H9 (cell line): ENCODE results near the gene ZRANB3. TPM values are rescaled to one million over a fixed set of nuclear protein-coding genes. Genes with fewer than 3 reads are reported as not detected.

Experiments
- DNase-seq: peaks from one replicate; pipeline ENCODE4 v3.0.0-alpha.2; 2017
- H2AFZ ChIP-seq: one replicate; pipeline ENCODE4 v1.6.1; 2013; ENCODE audit warnings: mild to moderate bottlenecking, low read length, control low read depth, moderate library complexity
- H2AK5ac ChIP-seq: 2 replicates; pipeline ENCODE4 v1.6.1; 2013; ENCODE audit warnings: low read length, control low read depth, mixed read lengths; ENCODE audit not compliant: insufficient read length
- H2BK120ac ChIP-seq: one replicate; pipeline ENCODE4 v1.6.1; 2013; ENCODE audit warnings: low read depth, mild to moderate bottlenecking, low read length, control low read depth, inconsistent platforms; ENCODE audit not compliant: poor library complexity, severe bottlenecking
- H2BK12ac ChIP-seq: 2 replicates; pipeline ENCODE4 v1.6.1; 2013; ENCODE audit warnings: low read length, control low read depth, mixed read lengths, low read depth; ENCODE audit not compliant: insufficient read length
- H2BK15ac ChIP-seq: 2 replicates; pipeline ENCODE4 v1.6.1; 2013; ENCODE audit warnings: low read depth, low read length, control low read depth
- H2BK20ac ChIP-seq: one replicate; pipeline ENCODE4 v1.6.1; 2013; ENCODE audit warnings: low read depth, mild to moderate bottlenecking, low read length, control low read depth, inconsistent platforms; ENCODE audit not compliant: poor library complexity, severe bottlenecking
- H2BK5ac ChIP-seq: 2 replicates; pipeline ENCODE4 v1.6.1; 2013; ENCODE audit warnings: low read length, control low read depth, mixed read lengths; ENCODE audit not compliant: insufficient read length
- H3K14ac ChIP-seq: 2 replicates; pipeline ENCODE4 v1.6.1; 2013; ENCODE audit warnings: low read length, control low read depth; ENCODE audit not compliant: insufficient read depth
- H3K18ac ChIP-seq: 2 replicates; pipeline ENCODE4 v1.6.1; 2013; ENCODE audit warnings: low read depth, mild to moderate bottlenecking, mixed read lengths, low read length, control low read depth; ENCODE audit not compliant: insufficient read length
- H3K23ac ChIP-seq: 2 replicates; pipeline ENCODE4 v1.6.1; 2013; ENCODE audit warnings: low read length, control low read depth, mixed read lengths, low read depth; ENCODE audit not compliant: insufficient read length
- H3K23me2 ChIP-seq: 2 replicates; pipeline ENCODE4 v1.6.1; 2013; ENCODE audit warnings: low read depth, mild to moderate bottlenecking, mixed read lengths, low read length, control low read depth; ENCODE audit not compliant: insufficient read length, poor library complexity, severe bottlenecking
- H3K27ac ChIP-seq: 2 replicates; pipeline ENCODE4 v1.5.1; 2013; ENCODE audit warnings: low read length, control low read depth, mixed read lengths, low read depth; ENCODE audit not compliant: insufficient read length
- H3K27me3 ChIP-seq: 2 replicates; pipeline ENCODE4 v1.6.1; 2013; ENCODE audit warnings: low read length, control low read depth, inconsistent platforms; ENCODE audit not compliant: insufficient read depth
- H3K4ac ChIP-seq: 2 replicates; pipeline ENCODE4 v1.6.1; 2013; ENCODE audit warnings: low read depth, mild to moderate bottlenecking, control low read depth, inconsistent platforms, low read length, moderate library complexity
- H3K4me1 ChIP-seq: 2 replicates; pipeline ENCODE4 v1.6.1; 2013; ENCODE audit warnings: low read length, control low read depth, inconsistent platforms; ENCODE audit not compliant: insufficient read depth
- H3K4me2 ChIP-seq: 2 replicates; pipeline ENCODE4 v1.6.1; 2013; ENCODE audit warnings: low read length, control low read depth, mixed read lengths; ENCODE audit not compliant: insufficient read length, insufficient read depth
- H3K56ac ChIP-seq: 2 replicates; pipeline ENCODE4 v1.6.1; 2013; ENCODE audit warnings: low read depth, mild to moderate bottlenecking, mixed read lengths, low read length, control low read depth; ENCODE audit not compliant: insufficient read length
- H3K79me1 ChIP-seq: 2 replicates; pipeline ENCODE4 v1.6.1; 2013; ENCODE audit warnings: low read depth, mild to moderate bottlenecking, moderate library complexity, low read length, control low read depth, inconsistent platforms; ENCODE audit not compliant: insufficient read depth, poor library complexity, severe bottlenecking
- H3K79me2 ChIP-seq: 2 replicates; pipeline ENCODE4 v1.6.1; 2013; ENCODE audit warnings: low read length, control low read depth, inconsistent platforms; ENCODE audit not compliant: insufficient read depth
- H3K9ac ChIP-seq: 2 replicates; pipeline ENCODE4 v1.6.1; 2013; ENCODE audit warnings: low read length, control low read depth, mixed read lengths; ENCODE audit not compliant: insufficient read length; ENCODE audit errors: extremely low read depth
- H3K9me3 ChIP-seq: one replicate; pipeline ENCODE4 v1.6.1; 2013; ENCODE audit warnings: low read depth, low read length, inconsistent platforms; ENCODE audit not compliant: control insufficient read depth
- H3T11ph ChIP-seq: one replicate; pipeline ENCODE4 v1.6.1; 2013; ENCODE audit warnings: mild to moderate bottlenecking, low read length, control low read depth, inconsistent platforms
- H4K20me1 ChIP-seq: one replicate; pipeline ENCODE4 v1.6.1; 2013; ENCODE audit not compliant: control insufficient read depth, insufficient read length, insufficient read depth
- H4K5ac ChIP-seq: 2 replicates; pipeline ENCODE4 v1.6.1; 2013; ENCODE audit warnings: low read depth, mild to moderate bottlenecking, mixed read lengths, low read length, control low read depth; ENCODE audit not compliant: insufficient read length
- H4K8ac ChIP-seq: replicated peaks from 2 replicates; pipeline ENCODE4 v1.6.1; 2013; ENCODE audit warnings: low read length, control low read depth, mixed read lengths, low read depth; ENCODE audit not compliant: insufficient read length
- H4K91ac ChIP-seq: 2 replicates; pipeline ENCODE4 v1.6.1; 2013; ENCODE audit warnings: low read depth, mild to moderate bottlenecking, moderate library complexity, mixed read lengths, low read length, control low read depth; ENCODE audit not compliant: insufficient read length
- H3K27ac Mint-ChIP-seq, 3 experiments: 2 replicates in 2 of 3; 3 replicates in 1 of 3; pipeline ENCODE4 v1.8.0; 2020 to 2021; ENCODE audit warnings: mixed read lengths in 3 of 3, mild to moderate bottlenecking in 1 of 3, moderate library complexity in 1 of 3
- H3K27me3 Mint-ChIP-seq: 2 replicates; pipeline ENCODE4 v1.8.0; 2021; ENCODE audit warnings: low read depth, mild to moderate bottlenecking, moderate library complexity, mixed read lengths
- H3K36me3 Mint-ChIP-seq, 3 experiments: 2 replicates in 2 of 3; 3 replicates in 1 of 3; pipeline ENCODE4 v1.8.0; 2020 to 2021; ENCODE audit warnings: low read depth in 3 of 3, mixed read lengths in 3 of 3; ENCODE audit not compliant: insufficient read depth in 1 of 3
- H3K4me1 Mint-ChIP-seq, 2 experiments: 2 replicates each; pipeline ENCODE4 v1.8.0; 2020; ENCODE audit warnings: mixed read lengths in 2 of 2
- H3K4me3 Mint-ChIP-seq, 2 experiments: 2 replicates in 1 of 2; 3 replicates in 1 of 2; pipeline ENCODE4 v1.8.0; 2020 to 2021; ENCODE audit warnings: mild to moderate bottlenecking in 2 of 2, mixed read lengths in 2 of 2, moderate library complexity in 1 of 2
- H3K9me3 Mint-ChIP-seq, 2 experiments: 2 replicates in 1 of 2; 3 replicates in 1 of 2; pipeline ENCODE4 v1.8.0; 2020; ENCODE audit warnings: mild to moderate bottlenecking in 2 of 2, mixed read lengths in 2 of 2, moderate library complexity in 1 of 2
- CTCF ChIP-seq: fragments of 200-600 bp; sonication (generic); conservative IDR thresholded peaks from 3 replicates; pipeline ENCODE4 v1.8.0; 2021; ENCODE audit warnings: antibody characterized with exemption, mild to moderate bottlenecking
- total RNA-seq: library from RNA; stranded (reverse); gene quantifications from 2 replicates; pipeline ENCODE4 v1.2.1, GENCODE V29; 2021

ZRANB3 gene
- total RNA-seq, 1 experiment from 2014 or later, result 16.7 TPM

- H3K27me3 Mint-ChIP-seq, result no peaks in the 10 kb centered on the region
- H3K4ac ChIP-seq, result no peak overlapping the region
- H3K36me3 Mint-ChIP-seq, result peaks cover 6 to 7% (median 6%) of the 10 kb centered on the region in 3 experiments; a peak in 6 of 7 replicates
- no peak overlapping the region for H3K9ac ChIP-seq
- H4K91ac ChIP-seq, result no peak overlapping the region
- no peaks in the 10 kb centered on the region for H3K23me2 ChIP-seq
- peaks cover 0 to 4% of the 10 kb centered on the region in 2 experiments; a peak in 1 of 5 replicates for H3K9me3 Mint-ChIP-seq
- H4K8ac ChIP-seq, result no peak overlapping the region
- H2BK15ac ChIP-seq, result no peak overlapping the region
- no peak overlapping the region for H3T11ph ChIP-seq
- no peak for TF ChIP-seq CTCF
- H2BK12ac ChIP-seq, result no peak overlapping the region
- H3K4me3 Mint-ChIP-seq, result no peak overlapping the region
- no peak overlapping the region for H3K27ac ChIP-seq
- H3K14ac ChIP-seq, result no peak overlapping the region
- no peak for DNase-seq
- H4K5ac ChIP-seq, result no peak overlapping the region
- no peak overlapping the region for H3K27ac Mint-ChIP-seq
- H3K18ac ChIP-seq, result no peak overlapping the region
- no peaks in the 10 kb centered on the region for H3K79me2 ChIP-seq
- H3K23ac ChIP-seq, result no peak overlapping the region
- no peak overlapping the region for H2AK5ac ChIP-seq
- no peaks in the 10 kb centered on the region for H3K9me3 ChIP-seq
- no peaks in the 10 kb centered on the region for H3K4me1 ChIP-seq
- no peaks in the 10 kb centered on the region for H3K27me3 ChIP-seq
- no peak overlapping the region for H2BK5ac ChIP-seq
- no peaks in the 10 kb centered on the region for H4K20me1 ChIP-seq
- no peak overlapping the region for H3K56ac ChIP-seq
- H2BK20ac ChIP-seq, result no peak overlapping the region
- H3K79me1 ChIP-seq, result no peaks in the 10 kb centered on the region
- no peak overlapping the region for H3K4me2 ChIP-seq
- H2BK120ac ChIP-seq, result no peak overlapping the region
- H2AFZ ChIP-seq, result no peak overlapping the region
- H3K4me1 Mint-ChIP-seq, result no peaks in the 10 kb centered on the region
Measured at GRCh38 chr2:135225781-135226180, 305.2 kb downstream of the ZRANB3 start.
